IPS-18c (cell line): Measurements from ENCODE around the gene NFIX.

Experiments used
- H3K4me3 ChIP-seq: 2 replicates; pipeline ENCODE4 v1.7.0; 2013; ENCODE audit warnings: low read depth, mild to moderate bottlenecking, low read length, moderate library complexity; ENCODE audit not compliant: insufficient read depth
- H3K9me3 ChIP-seq: one replicate; pipeline ENCODE4 v1.6.1; 2013; ENCODE audit warnings: mild to moderate bottlenecking, low read length, moderate library complexity; ENCODE audit not compliant: control insufficient read depth, insufficient read depth

Gene NFIX

GRCh38 chr19:13138916-13139198, 143.6 kb downstream of the NFIX start:
- no peak overlapping the region for H3K4me3 ChIP-seq
- H3K9me3 ChIP-seq, result peaks cover under 1% of the 10 kb centered on the region

GRCh38 chr19:13139633-13140311, 144.5 kb downstream of the NFIX start:
- H3K9me3 ChIP-seq, result peaks cover 4% of the 10 kb centered on the region
- no peak overlapping the region for H3K4me3 ChIP-seq

GRCh38 chr19:13146763-13147563, 151.7 kb downstream of the NFIX start:
- Histone ChIP-seq H3K9me3 (peaks cover 6% of the 10 kb centered on the region), H3K4me3 (no peak overlapping the region)
